GM19238 (cell line): Measurements from ENCODE around the gene STAG1.
"Not testable (repeated sequence)": the region's sequence is repeated elsewhere in the genome, so short reads cannot be mapped to it uniquely, and the experiment has no call there.

Source experiments
- DNase-seq: peaks from one replicate; pipeline ENCODE4 v3.0.0; 2011; ENCODE audit warnings: low spot score; ENCODE audit not compliant: insufficient read length

STAG1 gene

GRCh38 chr3:136752172-136752421 is at the start of gene STAG1:
Gene STAG1 (minus strand): TSS chr3:136752378. CDS start chr3:136630898, 121,480 bp downstream.
- no peak for DNase-seq

- DNase-seq: not testable (repeated sequence)
These were observed 49.0 kb upstream of the STAG1 start for GRCh38 chr3:136801146-136801545.

DNA sequence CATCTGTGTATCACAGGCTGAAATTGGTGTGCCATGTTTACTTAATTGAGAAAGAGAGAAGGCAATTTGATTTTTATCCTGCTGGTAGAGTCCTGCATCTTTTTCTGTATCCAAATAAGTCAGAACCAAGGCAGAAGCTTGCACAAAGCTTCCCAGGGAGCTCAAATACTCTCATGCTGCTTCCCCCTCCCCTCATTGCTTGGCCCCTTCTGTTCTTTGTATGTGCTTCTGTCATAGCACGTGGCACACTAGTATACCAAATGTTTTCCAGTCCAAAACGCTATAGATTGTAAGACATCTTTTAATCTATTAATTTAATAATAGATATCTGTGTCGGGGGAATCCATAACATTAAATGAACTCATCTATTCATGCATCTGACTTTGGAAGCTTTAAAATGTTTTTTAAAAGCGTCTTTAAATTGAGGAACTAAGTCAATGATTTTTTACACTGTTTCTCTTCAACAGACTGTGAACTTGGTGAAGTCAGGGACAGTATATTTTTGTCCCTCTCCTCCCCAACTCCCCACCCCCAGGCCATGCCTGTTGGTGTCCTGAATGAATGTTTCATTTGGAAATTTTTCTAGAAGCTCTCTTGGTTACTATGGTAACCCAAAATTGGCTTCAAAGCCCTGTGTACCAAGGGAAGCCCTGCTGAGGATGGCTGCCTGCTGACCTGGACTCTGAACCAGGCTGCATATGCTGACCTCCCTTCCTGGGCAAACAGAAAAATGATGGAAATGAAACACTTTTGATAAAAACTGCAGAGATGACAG is 40.6 kb upstream of the STAG1 start:
- DNase-seq: no peak

GRCh38 chr3:136790786-136791185 is 38.6 kb upstream of the STAG1 start:
- DNase-seq: no peak

GRCh38 chr3:136789976-136790375 is 37.8 kb upstream of the STAG1 start:
- DNase-seq: no peak

DNA sequence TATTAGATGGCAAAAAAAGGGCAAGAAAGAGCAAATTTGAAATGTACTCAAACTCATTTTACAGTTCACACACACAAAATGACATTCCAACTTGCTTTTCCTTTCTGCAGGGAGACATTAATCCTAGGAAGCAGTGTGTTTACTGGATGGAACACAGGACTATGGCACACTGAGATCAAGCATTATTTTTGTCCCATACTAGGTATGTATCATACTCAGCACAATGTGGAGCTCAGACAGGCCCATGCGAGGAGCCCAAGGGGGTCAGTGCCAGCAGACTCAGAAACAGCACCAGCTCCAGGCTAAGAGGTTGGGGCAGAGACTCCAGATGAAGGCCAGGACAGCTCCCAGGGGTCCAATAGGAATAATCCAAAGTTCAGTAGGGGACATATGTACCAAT is 36.0 kb upstream of the STAG1 start:
- DNase-seq: no peak

GRCh38 chr3:136787349-136787748 is 35.2 kb upstream of the STAG1 start:
- DNase-seq: peak; percentile 41

DNA sequence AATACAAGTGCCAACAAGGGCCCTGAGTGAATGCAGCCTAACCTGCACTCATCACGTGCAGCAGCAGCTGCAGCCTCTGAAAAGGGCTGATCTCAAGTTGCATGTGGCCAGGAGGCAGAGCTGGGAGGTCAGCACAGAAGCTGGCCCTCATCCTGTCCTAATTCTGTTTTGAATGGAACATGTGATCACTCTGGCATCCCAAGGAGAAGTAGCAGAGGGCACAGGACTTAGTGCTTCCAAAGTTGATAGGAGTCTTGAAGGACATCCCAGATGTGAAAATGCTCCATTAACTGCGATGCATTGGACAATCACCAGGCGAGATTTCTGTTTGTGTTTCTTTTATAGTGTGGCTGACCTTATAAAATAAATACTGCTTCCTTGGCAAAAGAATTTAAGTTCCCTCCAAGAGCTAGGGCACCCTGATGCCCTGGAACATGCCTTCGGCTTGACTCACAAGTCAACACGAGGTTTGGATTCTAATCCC is 31.6 kb upstream of the STAG1 start:
- DNase-seq: no peak

DNA sequence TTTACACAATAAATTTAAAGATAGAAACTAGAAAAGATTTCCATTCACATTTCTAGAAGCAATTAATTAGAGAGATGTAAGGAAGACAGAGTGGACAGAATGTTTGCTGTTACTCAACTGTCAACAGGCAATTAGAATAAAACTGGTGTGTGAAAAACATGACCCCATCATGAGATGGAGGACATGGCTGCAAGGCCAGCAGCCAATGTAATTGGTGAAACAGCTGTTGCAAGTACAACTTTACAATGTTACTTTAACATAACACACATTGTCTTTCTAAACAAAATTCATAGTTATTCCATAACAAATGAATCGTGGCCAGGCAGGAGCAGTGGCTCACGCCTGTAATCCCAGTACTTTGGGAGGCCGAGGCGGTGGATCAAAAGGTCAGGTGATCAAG is 28.6 kb upstream of the STAG1 start:
- no peak for DNase-seq

DNA sequence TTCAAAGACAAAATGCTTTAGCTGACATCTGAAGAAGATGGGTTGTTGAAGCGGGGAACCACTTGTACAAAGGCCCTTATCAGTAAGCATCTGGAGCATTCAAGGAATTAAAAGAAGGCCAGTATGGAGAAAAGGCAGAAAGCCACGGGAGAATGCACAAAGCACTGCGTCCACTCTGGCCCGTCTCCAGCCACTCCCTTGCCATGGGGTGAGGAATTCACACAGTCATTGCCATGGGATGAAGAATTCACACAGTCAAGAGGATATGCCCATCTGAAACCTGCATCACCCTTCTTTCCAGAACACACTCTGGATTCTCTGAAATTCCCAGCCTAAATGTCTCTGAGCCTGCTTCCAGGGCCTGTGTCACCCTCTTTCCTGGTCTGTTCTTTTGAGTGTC is 26.7 kb upstream of the STAG1 start:
- no peak for DNase-seq

DNA sequence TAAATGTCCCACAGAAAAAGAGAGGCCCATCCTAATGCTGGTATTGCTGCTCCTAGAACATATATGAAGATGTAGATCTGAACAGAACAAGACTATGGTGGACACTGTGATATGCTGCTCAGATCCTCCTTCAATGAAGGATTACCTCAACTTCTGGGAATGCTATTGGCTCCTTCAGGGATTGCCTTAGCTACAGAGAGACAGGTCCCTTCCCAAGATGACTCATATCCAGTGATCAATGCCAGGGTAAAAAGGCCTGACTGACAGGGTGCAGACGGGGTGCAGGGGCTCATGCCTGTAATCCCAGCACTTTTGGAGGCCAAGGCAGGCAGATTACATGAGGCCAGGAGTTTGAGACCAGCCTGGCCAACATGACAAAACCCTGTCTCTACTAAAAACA is 20.5 kb upstream of the STAG1 start:
- no peak for DNase-seq

GRCh38 chr3:136758160-136759102 is 6.3 kb upstream of the STAG1 start:
- not testable (repeated sequence) for DNase-seq

DNA sequence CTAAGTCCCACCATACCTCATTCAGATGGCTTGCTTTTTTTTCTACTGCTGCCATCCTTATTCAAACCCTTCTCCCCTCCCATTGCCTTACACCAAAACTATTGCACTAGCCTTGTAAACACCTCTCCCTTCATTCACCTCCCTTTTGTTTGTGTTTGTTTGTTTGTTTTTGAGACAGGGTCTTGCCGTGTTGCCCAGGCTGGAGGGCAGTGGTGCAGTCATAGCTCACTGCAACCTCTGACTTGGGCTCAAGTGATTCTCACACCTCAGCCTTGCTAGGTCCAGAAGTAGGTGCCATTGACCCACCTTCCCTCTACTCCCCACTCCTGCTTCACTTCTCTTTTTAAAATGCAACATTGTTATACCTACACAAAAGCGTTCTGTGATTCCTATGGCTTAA is 3.0 kb upstream of the STAG1 start:
- no peak for DNase-seq

- DNase-seq: no peak
These were observed 1.3 kb upstream of the STAG1 start for GRCh38 chr3:136753326-136753939.

DNA sequence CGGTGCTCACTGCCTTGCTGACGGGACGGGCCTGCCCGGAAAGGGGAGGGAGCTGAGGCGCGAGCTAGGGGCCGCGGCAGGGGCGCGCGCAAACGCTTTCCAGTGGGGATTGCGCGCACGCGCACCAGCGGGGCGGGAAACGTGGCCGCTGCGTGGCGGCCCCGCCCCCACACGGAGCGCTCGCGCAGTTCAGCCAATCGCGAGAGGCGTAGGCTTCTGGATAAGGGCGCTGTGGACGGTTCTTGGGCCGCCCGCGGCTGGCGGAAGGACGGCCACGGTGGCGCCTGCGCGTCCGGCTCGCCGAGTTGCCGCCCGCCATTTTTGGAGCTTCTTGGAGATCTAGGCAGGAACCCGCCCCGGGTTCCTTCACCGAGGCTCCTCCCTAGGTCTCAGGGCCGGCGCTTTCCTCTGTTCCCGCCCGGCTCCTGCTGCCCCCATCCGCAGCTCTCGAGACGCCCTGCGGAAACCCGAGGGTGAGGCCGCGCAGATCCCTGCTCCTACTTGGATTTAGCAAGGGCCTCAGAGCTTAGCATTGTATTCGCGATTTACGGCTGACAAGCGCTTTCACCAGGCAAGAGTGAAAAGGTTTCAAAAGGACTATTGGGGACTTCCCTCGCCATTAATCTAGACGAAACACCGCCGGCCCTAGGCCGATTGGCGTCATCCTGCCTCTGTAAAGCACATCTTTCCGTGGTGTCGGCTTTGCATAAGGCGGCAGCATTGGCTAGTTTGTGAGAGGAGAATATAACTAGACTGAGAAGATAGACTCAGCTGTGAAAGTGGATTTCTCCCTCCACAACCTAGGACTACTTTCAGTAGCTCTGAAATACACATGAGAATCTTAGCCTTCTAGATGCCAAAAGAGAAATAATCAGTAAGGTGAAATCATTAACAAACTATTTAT is 496 bp upstream of the STAG1 start:
- DNase-seq: peak; percentile 86

DNA sequence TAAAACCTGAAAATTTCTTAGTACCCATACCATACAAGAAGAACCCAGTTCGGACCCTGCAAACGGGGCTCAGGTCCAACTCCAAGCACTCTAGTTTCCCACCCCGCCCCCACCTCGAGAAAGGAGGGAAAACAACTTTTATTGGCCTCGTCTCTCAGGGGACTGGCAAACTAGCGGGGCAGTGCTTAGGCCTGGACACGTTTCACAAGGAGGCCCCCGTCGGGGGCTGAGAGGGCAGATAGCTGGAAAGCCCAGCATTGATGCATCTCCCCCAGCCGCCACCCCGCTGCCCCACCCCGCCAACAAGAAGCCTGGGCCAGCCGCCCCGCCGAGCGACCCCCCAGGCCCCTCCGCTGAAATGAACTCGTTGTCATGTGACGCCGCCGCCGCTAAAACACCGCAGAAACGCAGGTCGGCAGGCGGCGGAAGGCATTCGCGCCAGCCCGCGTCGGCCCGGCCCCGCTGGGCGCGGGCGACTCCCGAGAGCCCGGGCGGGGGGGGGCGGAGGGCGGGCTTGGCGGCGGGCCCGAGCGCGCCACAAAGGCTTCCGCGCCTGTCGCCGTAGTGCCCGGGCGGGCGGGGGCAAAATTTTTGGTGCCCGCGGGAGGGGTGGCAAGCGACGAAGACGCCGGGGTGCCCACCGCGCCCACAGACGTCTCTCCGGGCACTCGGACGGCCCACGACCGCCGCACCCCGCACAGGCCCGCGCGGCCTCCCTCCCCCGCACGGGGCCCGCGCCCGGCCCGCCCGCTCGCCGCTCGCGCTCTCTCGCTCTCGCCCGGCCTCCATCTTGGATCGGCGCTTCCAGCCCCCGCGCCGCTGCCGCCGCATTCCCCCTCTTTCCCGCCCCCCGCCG is 634 bp downstream of the STAG1 start:
- DNase-seq: peak; percentile 33

DNA sequence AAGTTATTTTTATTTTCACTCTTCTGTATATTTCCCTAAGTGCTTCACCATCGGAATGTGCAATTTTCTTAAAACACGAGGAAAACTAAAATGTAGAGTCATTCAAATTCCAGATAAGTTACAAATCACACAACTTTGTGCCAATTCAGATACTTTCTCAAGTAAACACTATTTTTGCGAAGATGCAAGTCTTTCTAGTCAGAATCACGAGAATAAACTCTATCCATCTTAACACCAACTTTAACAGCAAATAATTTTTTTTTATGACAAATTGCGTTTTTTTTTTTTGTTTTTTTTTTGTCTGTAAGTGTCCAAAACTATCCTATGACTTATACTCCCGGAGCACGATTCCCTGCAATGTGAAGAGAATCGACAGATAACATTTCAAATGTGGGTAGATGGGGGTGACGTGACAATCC is 1.3 kb downstream of the STAG1 start:
- DNase-seq: no peak

- DNase-seq: no peak
These were observed 1.8 kb downstream of the STAG1 start for GRCh38 chr3:136750209-136750896.

- DNase-seq: not testable (repeated sequence)
These were observed 2.6 kb downstream of the STAG1 start for GRCh38 chr3:136749602-136750001.
